PFSK-1 (cell line): Measurements from ENCODE around the gene EDNRB.

Source experiments
- POLR2AphosphoS5 ChIP-seq: IDR thresholded peaks from 2 replicates; pipeline ENCODE4 v1.6.1; 2012; ENCODE audit warnings: low read depth, mild to moderate bottlenecking, control low read depth, low read length, moderate library complexity
- TAF1 ChIP-seq: IDR thresholded peaks from 2 replicates; pipeline ENCODE4 v1.6.1; 2012; ENCODE audit warnings: low read length, control low read depth, borderline replicate concordance; ENCODE audit not compliant: insufficient read depth
- TF ChIP-seq, protein P1 (sequence below), 2 experiments: IDR thresholded peaks; 2 replicates each; pipeline versions ENCODE4 v1.6.1 to v1.8.0; 2011 to 2012; ENCODE audit warnings: low read depth in 2 of 2, low read length in 2 of 2, control low read depth in 1 of 2, inconsistent platforms in 1 of 2, mild to moderate bottlenecking in 1 of 2, moderate library complexity in 1 of 2; ENCODE audit not compliant: insufficient read depth in 1 of 2

DNA sequence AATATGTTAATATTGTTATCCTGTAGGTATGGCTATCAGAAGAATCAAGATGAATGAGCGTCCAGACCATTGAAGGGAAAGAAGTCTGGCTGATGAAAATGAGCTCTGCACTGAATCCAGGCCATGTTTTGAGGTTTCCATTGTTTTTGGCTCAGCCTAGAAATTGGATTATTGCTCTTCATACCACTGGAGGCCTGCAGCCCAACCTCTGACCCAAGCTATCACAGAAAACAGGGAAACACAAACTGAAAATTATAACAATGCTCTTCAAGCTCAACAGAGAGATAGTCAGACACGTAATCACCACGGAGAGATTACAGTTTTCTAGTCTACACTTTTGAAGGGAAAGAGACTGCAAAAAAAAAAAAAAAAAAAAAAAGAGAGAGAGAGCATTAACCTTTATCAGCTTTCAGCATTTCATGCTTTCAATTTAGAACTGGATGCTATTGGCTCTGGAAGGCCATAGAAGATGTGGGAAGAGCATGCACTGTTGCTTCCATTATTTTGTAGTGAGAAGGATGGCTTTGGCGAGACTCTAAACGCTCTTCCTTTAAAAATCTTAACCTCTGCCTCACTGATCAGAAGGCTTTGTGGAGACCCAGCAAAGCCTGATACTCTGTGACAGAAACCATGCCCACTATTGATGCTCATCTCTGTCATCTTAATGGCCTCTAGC is 10.8 kb downstream of the EDNRB start:
- TF ChIP-seq POLR2AphosphoS5 = no peak
- TF ChIP-seq TAF1 = no peak
- TF ChIP-seq, protein P1, sequence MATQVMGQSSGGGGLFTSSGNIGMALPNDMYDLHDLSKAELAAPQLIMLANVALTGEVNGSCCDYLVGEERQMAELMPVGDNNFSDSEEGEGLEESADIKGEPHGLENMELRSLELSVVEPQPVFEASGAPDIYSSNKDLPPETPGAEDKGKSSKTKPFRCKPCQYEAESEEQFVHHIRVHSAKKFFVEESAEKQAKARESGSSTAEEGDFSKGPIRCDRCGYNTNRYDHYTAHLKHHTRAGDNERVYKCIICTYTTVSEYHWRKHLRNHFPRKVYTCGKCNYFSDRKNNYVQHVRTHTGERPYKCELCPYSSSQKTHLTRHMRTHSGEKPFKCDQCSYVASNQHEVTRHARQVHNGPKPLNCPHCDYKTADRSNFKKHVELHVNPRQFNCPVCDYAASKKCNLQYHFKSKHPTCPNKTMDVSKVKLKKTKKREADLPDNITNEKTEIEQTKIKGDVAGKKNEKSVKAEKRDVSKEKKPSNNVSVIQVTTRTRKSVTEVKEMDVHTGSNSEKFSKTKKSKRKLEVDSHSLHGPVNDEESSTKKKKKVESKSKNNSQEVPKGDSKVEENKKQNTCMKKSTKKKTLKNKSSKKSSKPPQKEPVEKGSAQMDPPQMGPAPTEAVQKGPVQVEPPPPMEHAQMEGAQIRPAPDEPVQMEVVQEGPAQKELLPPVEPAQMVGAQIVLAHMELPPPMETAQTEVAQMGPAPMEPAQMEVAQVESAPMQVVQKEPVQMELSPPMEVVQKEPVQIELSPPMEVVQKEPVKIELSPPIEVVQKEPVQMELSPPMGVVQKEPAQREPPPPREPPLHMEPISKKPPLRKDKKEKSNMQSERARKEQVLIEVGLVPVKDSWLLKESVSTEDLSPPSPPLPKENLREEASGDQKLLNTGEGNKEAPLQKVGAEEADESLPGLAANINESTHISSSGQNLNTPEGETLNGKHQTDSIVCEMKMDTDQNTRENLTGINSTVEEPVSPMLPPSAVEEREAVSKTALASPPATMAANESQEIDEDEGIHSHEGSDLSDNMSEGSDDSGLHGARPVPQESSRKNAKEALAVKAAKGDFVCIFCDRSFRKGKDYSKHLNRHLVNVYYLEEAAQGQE (IDR thresholded peaks at IDR 0.05; ENCODE audit: insufficient read depth in 1 of 2, low read depth in 2 of 2, low read length in 2 of 2) = no peak
